SK-N-SH (cell line): ENCODE results near the gene STK17B. TPM values are rescaled to one million over a fixed set of nuclear protein-coding genes. Genes with fewer than 3 reads are reported as not detected.

ENCODE experiments used
- CTCF ChIA-PET: fragments of 300-600, 350-600 bp; formaldehyde crosslinking; extraction: SDS; loops from one replicate; lab custom pipeline; 2021; lab: Yijun Ruan, JAX
- POLR2A ChIA-PET: fragments of 350-600 bp; sonication (Branson Sonifier 250); formaldehyde crosslinking; extraction: SDS; loops from one replicate; lab custom pipeline; 2020; ENCODE audit warnings: antibody characterized with exemption, inconsistent platforms; lab: Yijun Ruan, JAX
- DNase-seq: peaks from one replicate; pipeline ENCODE4 v3.0.0; 2012
- H2AFZ ChIP-seq: fragments of 200-600 bp; sonication (generic); 2 replicates; pipeline ENCODE4 v1.8.1; 2016; ENCODE audit warnings: antibody characterized with exemption, mild to moderate bottlenecking, low read depth
- H3F3A ChIP-seq: fragments of 200-600 bp; sonication (generic); replicated peaks from 2 replicates; pipeline ENCODE3; 2016; ENCODE audit warnings: antibody characterized with exemption, mild to moderate bottlenecking; ENCODE audit not compliant: insufficient read depth
- H3K27ac ChIP-seq, 2 experiments: fragments of 200-500 bp in 1 of 2; fragments of 200-600 bp in 1 of 2; sonication (Bioruptor generic) in 1 of 2; sonication (generic), shearing (Covaris generic) in 1 of 2; 2 replicates each; pipeline versions ENCODE4 v1.5.1 to v1.6.1; 2014 to 2016; ENCODE audit warnings: low read depth in 2 of 2, inconsistent platforms in 1 of 2, low read length in 1 of 2, mild to moderate bottlenecking in 1 of 2, mixed read lengths in 1 of 2
- H3K27me3 ChIP-seq: fragments of 200-600 bp; sonication (generic), shearing (Covaris generic); 2 replicates; pipeline ENCODE4 v1.6.1; 2016; ENCODE audit warnings: mixed run types; ENCODE audit not compliant: insufficient read depth
- H3K36me3 ChIP-seq, 2 experiments: fragments of 200-500 bp in 1 of 2; fragments of 200-600 bp in 1 of 2; sonication (Bioruptor generic) in 1 of 2; sonication (generic) in 1 of 2; replicated peaks in 1 of 2; 2 replicates each; pipeline versions ENCODE3 to v1.5.1; 2014 to 2016; ENCODE audit warnings: low read length in 1 of 2, mild to moderate bottlenecking in 1 of 2; ENCODE audit not compliant: insufficient read depth in 2 of 2, control insufficient read depth in 1 of 2
- H3K4me1 ChIP-seq, 2 experiments: fragments of 200-500 bp in 1 of 2; fragments of 200-600 bp in 1 of 2; sonication (Bioruptor generic) in 1 of 2; sonication (generic), shearing (Covaris generic) in 1 of 2; 2 replicates each; pipeline versions ENCODE4 v1.5.1 to v1.6.1; 2014 to 2016; ENCODE audit warnings: low read depth in 1 of 2, low read length in 1 of 2, mixed run types in 1 of 2; ENCODE audit not compliant: insufficient read depth in 2 of 2, control insufficient read depth in 1 of 2
- H3K4me2 ChIP-seq: fragments of 200-600 bp; sonication (generic), shearing (Covaris generic); 2 replicates; pipeline ENCODE4 v1.6.1; 2017; ENCODE audit warnings: mixed run types
- H3K4me3 ChIP-seq, 2 experiments: fragments of 200-500 bp in 1 of 2; fragments of 200-600 bp in 1 of 2; sonication (Bioruptor generic) in 1 of 2; sonication (generic), shearing (Covaris generic) in 1 of 2; 2 replicates each; pipeline versions ENCODE4 v1.5.1 to v1.8.1; 2014 to 2016; ENCODE audit warnings: low read depth in 2 of 2, inconsistent platforms in 1 of 2, low read length in 1 of 2, mild to moderate bottlenecking in 1 of 2, mixed read lengths in 1 of 2, moderate library complexity in 1 of 2
- H3K79me2 ChIP-seq: fragments of 200-600 bp; sonication (generic); 2 replicates; pipeline ENCODE4 v1.8.1; 2017; ENCODE audit warnings: mild to moderate bottlenecking; ENCODE audit not compliant: insufficient read depth
- H3K9ac ChIP-seq: fragments of 200-600 bp; sonication (generic); 2 replicates; pipeline ENCODE4 v1.6.1; 2017; ENCODE audit warnings: mixed run types
- H3K9me2 ChIP-seq: fragments of 200-600 bp; sonication (generic); 2 replicates; pipeline ENCODE4 v1.6.1; 2017; ENCODE audit warnings: mixed run types
- H3K9me3 ChIP-seq: fragments of 200-600 bp; sonication (generic); 2 replicates; pipeline ENCODE4 v1.6.1; 2017; ENCODE audit warnings: mixed run types, mild to moderate bottlenecking, moderate library complexity
- H4K20me1 ChIP-seq: fragments of 200-600 bp; sonication (generic); 2 replicates; pipeline ENCODE4 v1.6.1; 2017; ENCODE audit warnings: mild to moderate bottlenecking, mixed run types; ENCODE audit not compliant: insufficient read depth
- CHD2 ChIP-seq: fragments of 150-350 bp; IDR thresholded peaks from 2 replicates; pipeline ENCODE4 v1.6.1; 2018; ENCODE audit warnings: low read length; ENCODE audit not compliant: partially characterized antibody
- EP300 ChIP-seq, 2 experiments: IDR thresholded peaks; 2 replicates each; pipeline versions ENCODE4 v1.4.0 to v1.6.1; 2012; ENCODE audit warnings: borderline replicate concordance in 1 of 2, low read depth in 1 of 2, low read length in 1 of 2
- FOSL2 ChIP-seq: IDR thresholded peaks from 2 replicates; pipeline ENCODE4 v1.4.0; 2012; ENCODE audit warnings: low read depth, mild to moderate bottlenecking, moderate library complexity, borderline replicate concordance
- FOXJ3 ChIP-seq: sonication (generic); formaldehyde crosslinking; IDR thresholded peaks from 2 replicates; pipeline ENCODE4 v1.5.1; 2020; ENCODE audit warnings: mild to moderate bottlenecking, missing genetic modification reagents
- FOXM1 ChIP-seq: IDR thresholded peaks from 2 replicates; pipeline ENCODE4 v1.4.0; 2012; ENCODE audit warnings: low read depth, mild to moderate bottlenecking
- MEF2A ChIP-seq: IDR thresholded peaks from 2 replicates; pipeline ENCODE4 v1.4.0; 2012; ENCODE audit warnings: low read depth, borderline replicate concordance
- NFIC ChIP-seq: IDR thresholded peaks from 2 replicates; pipeline ENCODE4 v1.4.0; 2012; ENCODE audit warnings: borderline replicate concordance
- SMC3 ChIP-seq: IDR thresholded peaks from 2 replicates; pipeline ENCODE4 v1.6.1; 2012; ENCODE audit warnings: low read depth, low read length, improper control_type of control experiment
- TAF1 ChIP-seq: IDR thresholded peaks from 2 replicates; pipeline ENCODE4 v1.6.1; 2012; ENCODE audit warnings: low read depth, mild to moderate bottlenecking, low read length, moderate library complexity, borderline replicate concordance
- TCF12 ChIP-seq: IDR thresholded peaks from 2 replicates; pipeline ENCODE4 v1.4.0; 2012
- TEAD4 ChIP-seq: IDR thresholded peaks from 2 replicates; pipeline ENCODE4 v1.4.0; 2012; ENCODE audit warnings: mild to moderate bottlenecking, borderline replicate concordance; ENCODE audit not compliant: insufficient read depth
- WGBS: methylation state at CpG from one replicate; pipeline ENCODE4 v1.1.6; 2017; ENCODE audit warnings: low lambda C conversion rate; 5-methylcytosine and 5-hydroxymethylcytosine counted together
- polyA plus RNA-seq, 3 experiments: library from polyadenylated mRNA; depleted of rRNA; stranded (reverse); fragments of >200 nt; gene quantifications; 2 replicates each; pipeline ENCODE4 v1.2.3, GENCODE V29; 2012
- TF ChIP-seq, protein P1 (sequence below): fragments of 150-350 bp; IDR thresholded peaks from 2 replicates; pipeline ENCODE4 v1.6.1; 2017; ENCODE audit warnings: antibody characterized with exemption, low read length, low read depth, borderline replicate concordance
- TF ChIP-seq, protein P2 (sequence below): IDR thresholded peaks from 2 replicates; pipeline ENCODE4 v1.4.0; 2012; ENCODE audit warnings: low read depth, borderline replicate concordance
- TF ChIP-seq, protein P3 (sequence below): fragments of 150-350 bp; IDR thresholded peaks from 2 replicates; pipeline ENCODE4 v1.6.1; 2016; ENCODE audit warnings: mild to moderate bottlenecking, low read depth, low read length
- TF ChIP-seq, protein P4 (sequence below): IDR thresholded peaks from 2 replicates; pipeline ENCODE4 v1.4.0; 2012; ENCODE audit warnings: low read depth, borderline replicate concordance

STK17B gene
- polyA plus RNA-seq, 1 of the 3 experiments (the other 2 are of a cell fraction): 5.1 TPM

DNA sequence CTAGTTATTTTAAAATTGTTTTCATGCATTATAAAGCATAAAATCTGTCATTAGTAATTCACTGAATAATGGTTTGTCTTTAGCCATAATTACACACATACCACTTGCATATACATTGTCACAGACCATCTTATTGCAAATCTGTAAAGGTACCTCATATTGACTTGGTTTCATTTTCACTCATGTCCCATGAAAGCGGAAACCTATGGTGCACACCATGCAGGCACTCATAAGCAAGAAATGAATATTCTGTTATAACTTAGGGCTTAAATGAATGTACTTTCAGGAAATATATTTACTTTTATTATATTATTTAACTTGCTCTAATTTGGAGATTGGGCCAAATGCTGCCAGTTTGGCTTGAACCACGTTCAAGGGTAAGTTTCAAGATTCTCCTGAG is 29.2 kb upstream of the STK17B start:
- H2AFZ ChIP-seq: no peak overlapping the region
- no peak overlapping the region for H3K4me2 ChIP-seq
- peaks cover 2 to 80% of the 10 kb centered on the region in 2 experiments for H3K36me3 ChIP-seq
- no peak for DNase-seq
- no peak overlapping the region for H3K27ac ChIP-seq
- TF ChIP-seq TEAD4 (no peak), CHD2 (no peak), MEF2A (no peak), SMC3 (no peak), NFIC (no peak), EP300 (IDR thresholded peaks at IDR 0.05; ENCODE audit: borderline replicate concordance in 1 of 2, low read depth in 1 of 2, low read length in 1 of 2) (no peak), FOXJ3 (CRISPR knock-in tag) (no peak), TCF12 (no peak), TAF1 (no peak), FOXM1 (no peak), FOSL2 (no peak)
- TF ChIP-seq, protein P1, sequence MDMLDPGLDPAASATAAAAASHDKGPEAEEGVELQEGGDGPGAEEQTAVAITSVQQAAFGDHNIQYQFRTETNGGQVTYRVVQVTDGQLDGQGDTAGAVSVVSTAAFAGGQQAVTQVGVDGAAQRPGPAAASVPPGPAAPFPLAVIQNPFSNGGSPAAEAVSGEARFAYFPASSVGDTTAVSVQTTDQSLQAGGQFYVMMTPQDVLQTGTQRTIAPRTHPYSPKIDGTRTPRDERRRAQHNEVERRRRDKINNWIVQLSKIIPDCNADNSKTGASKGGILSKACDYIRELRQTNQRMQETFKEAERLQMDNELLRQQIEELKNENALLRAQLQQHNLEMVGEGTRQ: no peak
- TF ChIP-seq, protein P2, sequence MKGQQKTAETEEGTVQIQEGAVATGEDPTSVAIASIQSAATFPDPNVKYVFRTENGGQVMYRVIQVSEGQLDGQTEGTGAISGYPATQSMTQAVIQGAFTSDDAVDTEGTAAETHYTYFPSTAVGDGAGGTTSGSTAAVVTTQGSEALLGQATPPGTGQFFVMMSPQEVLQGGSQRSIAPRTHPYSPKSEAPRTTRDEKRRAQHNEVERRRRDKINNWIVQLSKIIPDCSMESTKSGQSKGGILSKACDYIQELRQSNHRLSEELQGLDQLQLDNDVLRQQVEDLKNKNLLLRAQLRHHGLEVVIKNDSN: no peak
- TF ChIP-seq, protein P3, sequence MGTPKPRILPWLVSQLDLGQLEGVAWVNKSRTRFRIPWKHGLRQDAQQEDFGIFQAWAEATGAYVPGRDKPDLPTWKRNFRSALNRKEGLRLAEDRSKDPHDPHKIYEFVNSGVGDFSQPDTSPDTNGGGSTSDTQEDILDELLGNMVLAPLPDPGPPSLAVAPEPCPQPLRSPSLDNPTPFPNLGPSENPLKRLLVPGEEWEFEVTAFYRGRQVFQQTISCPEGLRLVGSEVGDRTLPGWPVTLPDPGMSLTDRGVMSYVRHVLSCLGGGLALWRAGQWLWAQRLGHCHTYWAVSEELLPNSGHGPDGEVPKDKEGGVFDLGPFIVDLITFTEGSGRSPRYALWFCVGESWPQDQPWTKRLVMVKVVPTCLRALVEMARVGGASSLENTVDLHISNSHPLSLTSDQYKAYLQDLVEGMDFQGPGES: no peak
- TF ChIP-seq, protein P4, sequence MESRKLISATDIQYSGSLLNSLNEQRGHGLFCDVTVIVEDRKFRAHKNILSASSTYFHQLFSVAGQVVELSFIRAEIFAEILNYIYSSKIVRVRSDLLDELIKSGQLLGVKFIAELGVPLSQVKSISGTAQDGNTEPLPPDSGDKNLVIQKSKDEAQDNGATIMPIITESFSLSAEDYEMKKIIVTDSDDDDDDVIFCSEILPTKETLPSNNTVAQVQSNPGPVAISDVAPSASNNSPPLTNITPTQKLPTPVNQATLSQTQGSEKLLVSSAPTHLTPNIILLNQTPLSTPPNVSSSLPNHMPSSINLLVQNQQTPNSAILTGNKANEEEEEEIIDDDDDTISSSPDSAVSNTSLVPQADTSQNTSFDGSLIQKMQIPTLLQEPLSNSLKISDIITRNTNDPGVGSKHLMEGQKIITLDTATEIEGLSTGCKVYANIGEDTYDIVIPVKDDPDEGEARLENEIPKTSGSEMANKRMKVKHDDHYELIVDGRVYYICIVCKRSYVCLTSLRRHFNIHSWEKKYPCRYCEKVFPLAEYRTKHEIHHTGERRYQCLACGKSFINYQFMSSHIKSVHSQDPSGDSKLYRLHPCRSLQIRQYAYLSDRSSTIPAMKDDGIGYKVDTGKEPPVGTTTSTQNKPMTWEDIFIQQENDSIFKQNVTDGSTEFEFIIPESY: no peak
- H3K9ac ChIP-seq: no peak overlapping the region
- ChIA-PET CTCF (interaction anchor here (0.9 kb wide), 1 partner anchor 15 kb away, joined by 3 read pairs; no protein-coding TSS in a partner anchor), POLR2A (no interaction called here)
- no peak overlapping the region for H3K4me3 ChIP-seq
- no peaks in the 10 kb centered on the region for H3K9me3 ChIP-seq
- H3K27me3 ChIP-seq: no peaks in the 10 kb centered on the region
- H3F3A ChIP-seq: peaks cover 18% of the 10 kb centered on the region
- H3K4me1 ChIP-seq: no peaks in the 10 kb centered on the region; a peak in 1 of 4 replicates
- 86% methylated on average over 2 of the region's 2 CpGs for WGBS
- H4K20me1 ChIP-seq: no peaks in the 10 kb centered on the region
- no peaks in the 10 kb centered on the region; the same call in 1 of the 2 replicates for H3K79me2 ChIP-seq
- H3K9me2 ChIP-seq: no peaks in the 10 kb centered on the region
